Calu3 (cell line): ENCODE data around the gene SDCCAG8. TPM values are rescaled to one million over a fixed set of nuclear protein-coding genes. Genes with fewer than 3 reads are reported as not detected.
"Not testable (repeated sequence)": the region's sequence is repeated elsewhere in the genome, so short reads cannot be mapped to it uniquely, and the experiment has no call there.

Source experiments
- Bru-seq: library from RNA; stranded (reverse); fragments of 400-500 nt; gene quantifications from one replicate; lab custom pipeline; 2021; lab: Mats Ljungman, UMichigan
- BruChase-seq, 2 experiments: library from RNA; stranded (reverse); fragments of 400-500 nt; gene quantifications; one replicate each; lab custom pipeline; 2021; lab: Mats Ljungman, UMichigan
- BruUV-seq: library from RNA; stranded (reverse); fragments of 400-500 nt; replicated peaks from 2 replicates; lab custom pipeline; 2021; lab: Mats Ljungman, UMichigan
- CTCF ChIA-PET: fragments of 300-600 bp; sonication (Branson Sonifier 250); formaldehyde crosslinking; loops from one replicate; lab custom pipeline; 2022; ENCODE audit warnings: antibody characterized with exemption; lab: Charles Lee
- DNase-seq: peaks from one replicate; pipeline ENCODE4 v3.0.0; 2022
- H3K27ac Mint-ChIP-seq: one replicate; pipeline ENCODE4 v1.8.0; 2022; ENCODE audit warnings: mixed read lengths; ENCODE audit not compliant: unreplicated experiment
- H3K27me3 Mint-ChIP-seq: one replicate; pipeline ENCODE4 v1.8.0; 2022; ENCODE audit warnings: mixed read lengths; ENCODE audit not compliant: unreplicated experiment
- H3K36me3 Mint-ChIP-seq: one replicate; pipeline ENCODE4 v1.8.0; 2022; ENCODE audit warnings: mild to moderate bottlenecking, moderate library complexity, mixed read lengths; ENCODE audit not compliant: insufficient read depth, unreplicated experiment
- H3K4me1 Mint-ChIP-seq: one replicate; pipeline ENCODE4 v1.8.0; 2022; ENCODE audit warnings: mild to moderate bottlenecking, low read depth, mixed read lengths; ENCODE audit not compliant: unreplicated experiment
- H3K4me3 Mint-ChIP-seq: one replicate; pipeline ENCODE4 v1.8.0; 2022; ENCODE audit warnings: mild to moderate bottlenecking, low read depth, moderate library complexity, mixed read lengths; ENCODE audit not compliant: unreplicated experiment
- H3K9me3 Mint-ChIP-seq: one replicate; pipeline ENCODE4 v1.8.0; 2022; ENCODE audit warnings: low read depth, mixed read lengths; ENCODE audit not compliant: unreplicated experiment
- CTCF ChIP-seq: fragments of 200-600 bp; IDR thresholded peaks from one replicate; pipeline ENCODE4 v1.8.0; 2022; ENCODE audit warnings: antibody characterized with exemption; ENCODE audit not compliant: unreplicated experiment
- intact Hi-C: fragments of 100-400 bp; cut with micrococcal nuclease; formaldehyde crosslinking; loops from one replicate; pipeline ENCODE4 v1.10.0; 2022; ENCODE audit not compliant: unreplicated experiment
- long read RNA-seq: library from polyadenylated mRNA; stranded (forward); transcript quantifications from one replicate; pipeline ENCODE4 v2.0.0, GENCODE V29; 2022
- total RNA-seq: library from RNA; stranded (reverse); gene quantifications from 2 replicates; pipeline ENCODE4 v1.2.3, GENCODE V29; 2022

Gene SDCCAG8
- total RNA-seq (52.0 and 67.3 TPM in 2 replicates), Bru-seq, nascent RNA (percentile 84 among the genes with signal in this experiment), BruChase-seq, experiment 1, labeled RNA remaining after a 6-hour chase (percentile 74 among the genes with signal in this experiment), BruChase-seq, experiment 2, labeled RNA remaining after a 2-hour chase (percentile 78 among the genes with signal in this experiment)
- long read RNA-seq, transcript SDCCAG8-201 (18 exons, 2,567 nt), result major isoform, 8 of 79 reads
- long read RNA-seq, partial matches to known transcripts, result 20 of 79 reads
- long read RNA-seq, other reads (novel, unspliced or antisense), result 51 of 79 reads

GRCh38 chr1:243255791-243256512 is at the start of gene SDCCAG8:
SDCCAG8 (plus strand) TSS chr1:243256041; CDS start chr1:243256174, 133 bp downstream.
- Mint-ChIP-seq H3K36me3 (peaks cover 47% of the 10 kb centered on the region), H3K4me3 (peak within 1 kb of the TSS; percentile 90), H3K9me3 (no peaks in the 10 kb centered on the region), H3K27me3 (no peaks in the 10 kb centered on the region), H3K27ac (peak within 1 kb of the TSS; percentile 80), H3K4me1 (peaks cover 18% of the 10 kb centered on the region)
- TF ChIP-seq CTCF, result no peak
- intact Hi-C loops, result loop anchor here (1.0 to 10.0 kb wide), 2 partner anchors 12 to 139 kb away; no protein-coding TSS in a partner anchor
- peak; percentile 98 for DNase-seq
- CTCF ChIA-PET, result interaction anchor here (0.6 to 1.5 kb wide), 6 partner anchors 13 to 143 kb away, joined by 3 to 9 read pairs (median 4); no protein-coding TSS in a partner anchor
- TSS peak; percentile 51 for BruUV-seq

GRCh38 chr1:243211984-243212383 is 43.9 kb upstream of the SDCCAG8 start:
- H3K4me3 Mint-ChIP-seq, H3K9me3 Mint-ChIP-seq, H3K27me3 Mint-ChIP-seq, CTCF ChIA-PET, BruUV-seq, H3K4me1 Mint-ChIP-seq, DNase-seq, H3K27ac Mint-ChIP-seq: not testable (repeated sequence)
- H3K36me3 Mint-ChIP-seq, result peaks cover 19% of the 10 kb centered on the region
- intact Hi-C loops, result loop anchor here (5.0 kb wide), 1 partner anchor 35 kb away; no protein-coding TSS in a partner anchor

GRCh38 chr1:243213045-243213787 is 42.6 kb upstream of the SDCCAG8 start:
- Mint-ChIP-seq H3K9me3 (no peaks in the 10 kb centered on the region), H3K27me3 (no peaks in the 10 kb centered on the region), H3K36me3 (peaks cover 21% of the 10 kb centered on the region), H3K27ac (peak overlapping the region; percentile 62), H3K4me3 (no peak overlapping the region), H3K4me1 (peaks cover 8% of the 10 kb centered on the region)
- BruUV-seq, result no TSS peak
- DNase-seq, result no peak
- TF ChIP-seq CTCF, result no peak
- intact Hi-C loops, result loop anchor here (5.0 kb wide), 1 partner anchor 34 kb away; no protein-coding TSS in a partner anchor
- CTCF ChIA-PET, result no interaction called here

GRCh38 chr1:243215276-243215875 is 40.5 kb upstream of the SDCCAG8 start:
- H3K9me3 Mint-ChIP-seq, CTCF ChIA-PET, H3K27ac Mint-ChIP-seq, H3K27me3 Mint-ChIP-seq, H3K4me3 Mint-ChIP-seq, BruUV-seq, intact Hi-C loops, DNase-seq, H3K4me1 Mint-ChIP-seq: not testable (repeated sequence)
- peaks cover 32% of the 10 kb centered on the region for H3K36me3 Mint-ChIP-seq
